ENCODE data around the gene CST8. TPM values are rescaled to one million over a fixed set of nuclear protein-coding genes. Genes with fewer than 3 reads are reported as not detected.

The CST8 gene
- total and polyA plus RNA-seq, 2 experiments from 2014 or later = not detected

- Histone ChIP-seq H3K27ac (no peak overlapping the region), H4K20me1 (ENCODE audit: insufficient read depth, poor library complexity, severe bottlenecking) (no peaks in the 10 kb centered on the region), H3K79me2 (no peaks in the 10 kb centered on the region), H3K4me2 (no peak overlapping the region), H3K27me3 (no peaks in the 10 kb centered on the region), H3K9me3 (ENCODE audit: low read depth) (no peaks in the 10 kb centered on the region), H2AFZ (no peak overlapping the region), H3K4me1 (ENCODE audit: insufficient read depth) (no peaks in the 10 kb centered on the region), H3K36me3 (replicated peaks; ENCODE audit: insufficient read depth, low read depth) (no peaks in the 10 kb centered on the region), H3K9me2 (replicated peaks; ENCODE audit: insufficient read depth) (no peaks in the 10 kb centered on the region), H3K4me3 (no peak overlapping the region)
- WGBS (ENCODE audit: low lambda C conversion rate, missing lambda C conversion rate) = 91% methylated on average over 3 of the region's 3 CpGs
- no peak for DNase-seq (ENCODE audit: low spot score)
- no peak for TF ChIP-seq EZH2phosphoT487 (IDR thresholded peaks at IDR 0.05; ENCODE audit: low read depth, severe bottlenecking, unreplicated experiment)
- TF ChIP-seq, protein P1, sequence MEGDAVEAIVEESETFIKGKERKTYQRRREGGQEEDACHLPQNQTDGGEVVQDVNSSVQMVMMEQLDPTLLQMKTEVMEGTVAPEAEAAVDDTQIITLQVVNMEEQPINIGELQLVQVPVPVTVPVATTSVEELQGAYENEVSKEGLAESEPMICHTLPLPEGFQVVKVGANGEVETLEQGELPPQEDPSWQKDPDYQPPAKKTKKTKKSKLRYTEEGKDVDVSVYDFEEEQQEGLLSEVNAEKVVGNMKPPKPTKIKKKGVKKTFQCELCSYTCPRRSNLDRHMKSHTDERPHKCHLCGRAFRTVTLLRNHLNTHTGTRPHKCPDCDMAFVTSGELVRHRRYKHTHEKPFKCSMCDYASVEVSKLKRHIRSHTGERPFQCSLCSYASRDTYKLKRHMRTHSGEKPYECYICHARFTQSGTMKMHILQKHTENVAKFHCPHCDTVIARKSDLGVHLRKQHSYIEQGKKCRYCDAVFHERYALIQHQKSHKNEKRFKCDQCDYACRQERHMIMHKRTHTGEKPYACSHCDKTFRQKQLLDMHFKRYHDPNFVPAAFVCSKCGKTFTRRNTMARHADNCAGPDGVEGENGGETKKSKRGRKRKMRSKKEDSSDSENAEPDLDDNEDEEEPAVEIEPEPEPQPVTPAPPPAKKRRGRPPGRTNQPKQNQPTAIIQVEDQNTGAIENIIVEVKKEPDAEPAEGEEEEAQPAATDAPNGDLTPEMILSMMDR (IDR thresholded peaks at IDR 0.05; ENCODE audit: poor library complexity) = no peak
- TF ChIP-seq EZH2 (IDR thresholded peaks at IDR 0.05; ENCODE audit: borderline replicate concordance) = no peak
Observed at GRCh38 chr20:23488996-23489395, 1.9 kb upstream of the CST8 start.

GRCh38 chr20:23492292-23492691 is 1.4 kb downstream of the CST8 start:
- Histone ChIP-seq H2AFZ (no peak overlapping the region), H3K27me3 (no peaks in the 10 kb centered on the region), H3K4me3 (no peak overlapping the region), H3K4me1 (ENCODE audit: insufficient read depth) (no peaks in the 10 kb centered on the region), H4K20me1 (ENCODE audit: insufficient read depth, poor library complexity, severe bottlenecking) (no peaks in the 10 kb centered on the region), H3K9me2 (replicated peaks; ENCODE audit: insufficient read depth) (no peaks in the 10 kb centered on the region), H3K27ac (no peak overlapping the region), H3K9me3 (ENCODE audit: low read depth) (no peaks in the 10 kb centered on the region), H3K79me2 (no peaks in the 10 kb centered on the region), H3K36me3 (replicated peaks; ENCODE audit: insufficient read depth, low read depth) (no peaks in the 10 kb centered on the region), H3K4me2 (no peak overlapping the region)
- DNase-seq (ENCODE audit: low spot score) = no peak
- no peak for TF ChIP-seq EZH2 (IDR thresholded peaks at IDR 0.05; ENCODE audit: borderline replicate concordance)
- no peak for TF ChIP-seq EZH2phosphoT487 (IDR thresholded peaks at IDR 0.05; ENCODE audit: low read depth, severe bottlenecking, unreplicated experiment)
- TF ChIP-seq, protein P1 (IDR thresholded peaks at IDR 0.05; ENCODE audit: poor library complexity) = no peak

- Histone ChIP-seq H3K79me2 (no peaks in the 10 kb centered on the region), H4K20me1 (ENCODE audit: insufficient read depth, poor library complexity, severe bottlenecking) (no peaks in the 10 kb centered on the region), H3K27ac (no peak overlapping the region), H3K27me3 (no peaks in the 10 kb centered on the region), H3K4me1 (ENCODE audit: insufficient read depth) (no peaks in the 10 kb centered on the region), H2AFZ (no peak overlapping the region), H3K9me3 (ENCODE audit: low read depth) (no peaks in the 10 kb centered on the region), H3K4me2 (no peak overlapping the region), H3K36me3 (replicated peaks; ENCODE audit: insufficient read depth, low read depth) (no peaks in the 10 kb centered on the region), H3K4me3 (no peak overlapping the region), H3K9me2 (replicated peaks; ENCODE audit: insufficient read depth) (no peaks in the 10 kb centered on the region)
- TF ChIP-seq EZH2phosphoT487 (IDR thresholded peaks at IDR 0.05; ENCODE audit: low read depth, severe bottlenecking, unreplicated experiment) (no peak), EZH2 (IDR thresholded peaks at IDR 0.05; ENCODE audit: borderline replicate concordance) (no peak)
- TF ChIP-seq, protein P1 (IDR thresholded peaks at IDR 0.05; ENCODE audit: poor library complexity) = no peak
- WGBS (ENCODE audit: low lambda C conversion rate, missing lambda C conversion rate) = 90% methylated on average over 3 of the region's 3 CpGs
- DNase-seq (ENCODE audit: low spot score) = no peak
Observed at GRCh38 chr20:23493172-23493772, 2.4 kb downstream of the CST8 start.

All from hepatocyte (in vitro differentiated cells).